ENCODE measurements around the gene ENDOD1. TPM values are rescaled to one million over a fixed set of nuclear protein-coding genes. Genes with fewer than 3 reads are reported as not detected.

ENDOD1 gene
- 62.4 and 79.2 TPM in 2 replicates for total RNA-seq

GRCh38 chr11:95089620-95090542 lies at the start of gene ENDOD1:
Gene ENDOD1 (plus strand): TSS chr11:95089846. CDS start chr11:95089928, 82 bp downstream.

GRCh38 chr11:95049122-95049521 lies 40.5 kb upstream of the ENDOD1 start, which contains the start of gene KDM4F:
Gene KDM4F (plus strand): TSS chr11:95049422.

GRCh38 chr11:95066716-95067038 lies 23.0 kb upstream of the ENDOD1 start, which contains the start of gene SRSF8:
Gene SRSF8 (plus strand): TSS chr11:95066919. CDS start chr11:95067227, 308 bp downstream.

Other genes starting within 250 kb of the ENDOD1 start
- 26.5 and 65.5 TPM in 2 replicates for gene CWC15, start 116.3 kb upstream of the ENDOD1 start, total RNA-seq
- gene KDM4D, start 116.1 kb upstream of the ENDOD1 start, total RNA-seq = 0.66 and 1.2 TPM in 2 replicates
- not detected in 2 replicates for gene KDM4E, start 64.6 kb upstream of the ENDOD1 start, total RNA-seq
- gene KDM4F, start 40.4 kb upstream of the ENDOD1 start, total RNA-seq = not detected in 2 replicates
- gene SRSF8, start 22.9 kb upstream of the ENDOD1 start, total RNA-seq = 15.2 and 16.1 TPM in 2 replicates
- gene SESN3, start 141.4 kb downstream of the ENDOD1 start, total RNA-seq = 56.4 and 68.4 TPM in 2 replicates